ENCODE results near the gene AATF.

Gene AATF

GRCh38 chr17:36948717-36949460 lies at the start of gene AATF:
Gene AATF (plus strand): TSS chr17:36948954. CDS start chr17:36949126, 172 bp downstream.
- DNase-seq = peak; percentile 56

- DNase-seq = no peak
These were observed 49.2 kb upstream of the AATF start for GRCh38 chr17:36899250-36900159.

GRCh38 chr17:36900160-36900512 lies 48.6 kb upstream of the AATF start:
- DNase-seq = no peak

- no peak for DNase-seq
These were observed 47.2 kb upstream of the AATF start for GRCh38 chr17:36901506-36901905.

- DNase-seq = no peak
These were observed 41.3 kb upstream of the AATF start for GRCh38 chr17:36907407-36907806.

GRCh38 chr17:36910513-36910912 lies 38.2 kb upstream of the AATF start:
- DNase-seq = no peak

- DNase-seq = no peak
These were observed 37.8 kb upstream of the AATF start for GRCh38 chr17:36911001-36911400.

GRCh38 chr17:36913132-36913531 lies 35.6 kb upstream of the AATF start:
- DNase-seq = no peak

GRCh38 chr17:36918211-36918691 lies 30.5 kb upstream of the AATF start:
- no peak for DNase-seq

- no peak for DNase-seq
These were observed 29.3 kb upstream of the AATF start for GRCh38 chr17:36919407-36919968.

- no peak for DNase-seq
These were observed 28.4 kb upstream of the AATF start for GRCh38 chr17:36920032-36921005.

- DNase-seq = no peak
These were observed 27.5 kb upstream of the AATF start for GRCh38 chr17:36921095-36921851.

GRCh38 chr17:36922175-36922574 lies 26.6 kb upstream of the AATF start:
- DNase-seq = no peak

GRCh38 chr17:36923814-36924221 lies 24.9 kb upstream of the AATF start:
- no peak for DNase-seq

GRCh38 chr17:36926226-36926625 lies 22.5 kb upstream of the AATF start:
- no peak for DNase-seq

- DNase-seq = no peak
These were observed 22.1 kb upstream of the AATF start for GRCh38 chr17:36926701-36927100.

GRCh38 chr17:36928471-36929345 lies 20.0 kb upstream of the AATF start:
- no peak for DNase-seq

GRCh38 chr17:36929851-36930582 lies 18.7 kb upstream of the AATF start:
- no peak for DNase-seq

- no peak for DNase-seq
These were observed 18.2 kb upstream of the AATF start for GRCh38 chr17:36930583-36930900.

GRCh38 chr17:36931096-36931696 lies 17.6 kb upstream of the AATF start:
- DNase-seq = no peak
